Gastroesophageal sphincter (tissue), 3 donors: ENCODE results near the gene ZNF664.

Experiments
- CTCF ChIP-seq, 4 experiments: fragments of 200-600 bp in 2 of 4; fragments of 450-650 bp in 2 of 4; sonication (generic) in 1 of 4; IDR thresholded peaks; one replicate each; pipeline ENCODE4 v1.5.1; 2017 to 2019; ENCODE audit warnings: antibody characterized with exemption in 4 of 4, mild to moderate bottlenecking in 2 of 4, moderate library complexity in 2 of 4
- EP300 ChIP-seq: sonication (generic); formaldehyde crosslinking; IDR thresholded peaks from one replicate; pipeline ENCODE4 v1.6.1; 2017; ENCODE audit warnings: antibody characterized with exemption, mild to moderate bottlenecking
- POLR2A ChIP-seq, 2 donors: fragments of 450-650 bp; IDR thresholded peaks; one replicate each; pipeline ENCODE4 v1.6.1; 2017; ENCODE audit warnings: antibody characterized with exemption in 2 of 2, mild to moderate bottlenecking in 2 of 2, moderate library complexity in 1 of 2

DNA sequence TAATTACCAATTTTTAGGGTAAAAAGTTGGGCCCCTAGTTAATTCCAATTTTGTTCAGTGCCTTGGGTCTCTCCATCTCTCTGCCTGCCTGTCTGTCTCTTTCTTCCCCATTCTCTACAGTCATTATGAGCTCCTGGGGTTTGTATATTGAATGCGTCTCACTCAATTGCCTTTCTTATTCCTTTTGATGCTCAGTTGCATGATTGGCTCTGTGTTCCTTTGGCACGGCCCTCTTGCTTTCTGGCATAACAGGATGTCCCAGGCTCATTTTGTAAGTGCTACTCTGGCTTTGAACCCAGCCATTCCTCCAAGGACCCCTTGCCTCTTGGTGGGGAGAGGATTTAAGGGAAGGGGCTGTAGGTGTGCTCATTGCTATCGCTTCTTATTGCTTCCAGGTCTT, 35.6 kb downstream of the ZNF664 start:
- TF ChIP-seq CTCF (IDR thresholded peaks at IDR 0.05) = no peak
- no peak for TF ChIP-seq EP300
- no peak for TF ChIP-seq POLR2A (IDR thresholded peaks at IDR 0.05)
